Nephron (organoid): Measurements from ENCODE around the gene TTC1.

Experiments
- H3K27ac Mint-ChIP-seq, 3 experiments: 2 replicates each; pipeline ENCODE4 v1.8.0; 2020; ENCODE audit warnings: mixed read lengths in 3 of 3, mild to moderate bottlenecking in 2 of 3, moderate library complexity in 1 of 3
- H3K27me3 Mint-ChIP-seq: 2 replicates; pipeline ENCODE4 v1.8.0; 2021; ENCODE audit warnings: low read depth, mild to moderate bottlenecking, moderate library complexity, mixed read lengths
- H3K36me3 Mint-ChIP-seq: 2 replicates; pipeline ENCODE4 v1.8.0; 2020; ENCODE audit warnings: low read depth, mixed read lengths
- H3K4me1 Mint-ChIP-seq: 2 replicates; pipeline ENCODE4 v1.8.0; 2020; ENCODE audit warnings: mixed read lengths
- H3K4me3 Mint-ChIP-seq, 3 experiments: 2 replicates each; pipeline ENCODE4 v1.8.0; 2020; ENCODE audit warnings: mild to moderate bottlenecking in 3 of 3, mixed read lengths in 3 of 3, moderate library complexity in 2 of 3
- H3K9me3 Mint-ChIP-seq: 2 replicates; pipeline ENCODE4 v1.8.0; 2020; ENCODE audit warnings: mixed read lengths
- TF ChIP-seq, protein P1 (sequence below), 3 experiments: fragments of 200-600 bp; sonication (generic); IDR thresholded peaks; one replicate each; pipeline ENCODE4 v1.5.0; 2021; ENCODE audit warnings: antibody characterized with exemption in 3 of 3; ENCODE audit not compliant: unreplicated experiment in 3 of 3

Gene TTC1

DNA sequence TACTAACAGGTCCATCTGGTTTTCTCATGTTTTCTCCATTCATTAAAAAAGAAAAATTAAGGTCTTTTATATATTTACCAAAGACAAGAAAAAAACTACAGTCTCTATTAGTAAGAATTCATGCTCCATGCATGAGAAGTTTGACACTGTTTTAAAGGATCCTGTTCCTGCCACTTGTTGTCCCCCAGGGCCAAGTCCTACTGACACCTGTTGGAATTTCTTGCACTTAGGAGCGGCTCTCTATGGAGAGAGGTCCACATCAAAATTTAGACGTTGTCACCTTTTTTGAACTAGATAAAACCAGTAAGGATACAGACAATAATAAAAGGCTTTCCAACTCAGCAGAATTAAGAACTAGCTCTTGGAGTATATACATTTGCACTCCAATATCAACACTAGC is 68.1 kb downstream of the TTC1 start:
- H3K4me3 Mint-ChIP-seq: no peak overlapping the region
- no peaks in the 10 kb centered on the region for H3K4me1 Mint-ChIP-seq
- H3K27me3 Mint-ChIP-seq: no peaks in the 10 kb centered on the region
- peaks cover 30% of the 10 kb centered on the region for H3K36me3 Mint-ChIP-seq
- TF ChIP-seq, protein P1, sequence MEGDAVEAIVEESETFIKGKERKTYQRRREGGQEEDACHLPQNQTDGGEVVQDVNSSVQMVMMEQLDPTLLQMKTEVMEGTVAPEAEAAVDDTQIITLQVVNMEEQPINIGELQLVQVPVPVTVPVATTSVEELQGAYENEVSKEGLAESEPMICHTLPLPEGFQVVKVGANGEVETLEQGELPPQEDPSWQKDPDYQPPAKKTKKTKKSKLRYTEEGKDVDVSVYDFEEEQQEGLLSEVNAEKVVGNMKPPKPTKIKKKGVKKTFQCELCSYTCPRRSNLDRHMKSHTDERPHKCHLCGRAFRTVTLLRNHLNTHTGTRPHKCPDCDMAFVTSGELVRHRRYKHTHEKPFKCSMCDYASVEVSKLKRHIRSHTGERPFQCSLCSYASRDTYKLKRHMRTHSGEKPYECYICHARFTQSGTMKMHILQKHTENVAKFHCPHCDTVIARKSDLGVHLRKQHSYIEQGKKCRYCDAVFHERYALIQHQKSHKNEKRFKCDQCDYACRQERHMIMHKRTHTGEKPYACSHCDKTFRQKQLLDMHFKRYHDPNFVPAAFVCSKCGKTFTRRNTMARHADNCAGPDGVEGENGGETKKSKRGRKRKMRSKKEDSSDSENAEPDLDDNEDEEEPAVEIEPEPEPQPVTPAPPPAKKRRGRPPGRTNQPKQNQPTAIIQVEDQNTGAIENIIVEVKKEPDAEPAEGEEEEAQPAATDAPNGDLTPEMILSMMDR (IDR thresholded peaks at IDR 0.05; ENCODE audit: unreplicated experiment in 3 of 3): no peak
- no peaks in the 10 kb centered on the region for H3K9me3 Mint-ChIP-seq
- no peak overlapping the region for H3K27ac Mint-ChIP-seq

DNA sequence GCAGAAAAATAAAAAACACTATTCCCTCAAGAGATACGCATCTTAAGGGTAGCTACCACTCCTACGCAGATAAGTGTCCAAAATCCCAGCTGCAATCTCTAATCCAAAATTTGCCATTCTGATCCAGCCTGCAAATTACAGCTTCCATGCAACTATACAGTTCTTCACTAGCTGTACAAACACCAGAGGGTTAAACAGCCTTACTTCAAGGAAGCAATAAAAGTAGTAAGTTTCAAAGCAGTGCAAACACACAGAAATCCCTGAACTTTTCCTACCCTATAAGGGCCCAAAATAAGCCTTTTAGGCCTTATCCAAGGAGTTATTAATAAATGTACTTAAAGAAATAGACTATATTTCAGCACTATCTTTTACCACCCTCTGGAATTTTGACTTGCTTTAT is 70.8 kb downstream of the TTC1 start:
- Mint-ChIP-seq H3K27ac (no peak overlapping the region), H3K9me3 (no peaks in the 10 kb centered on the region), H3K36me3 (peaks cover 30% of the 10 kb centered on the region), H3K4me1 (peaks cover 13% of the 10 kb centered on the region), H3K27me3 (no peaks in the 10 kb centered on the region), H3K4me3 (no peak overlapping the region)
- TF ChIP-seq, protein P1 (IDR thresholded peaks at IDR 0.05; ENCODE audit: unreplicated experiment in 3 of 3): no peak

DNA sequence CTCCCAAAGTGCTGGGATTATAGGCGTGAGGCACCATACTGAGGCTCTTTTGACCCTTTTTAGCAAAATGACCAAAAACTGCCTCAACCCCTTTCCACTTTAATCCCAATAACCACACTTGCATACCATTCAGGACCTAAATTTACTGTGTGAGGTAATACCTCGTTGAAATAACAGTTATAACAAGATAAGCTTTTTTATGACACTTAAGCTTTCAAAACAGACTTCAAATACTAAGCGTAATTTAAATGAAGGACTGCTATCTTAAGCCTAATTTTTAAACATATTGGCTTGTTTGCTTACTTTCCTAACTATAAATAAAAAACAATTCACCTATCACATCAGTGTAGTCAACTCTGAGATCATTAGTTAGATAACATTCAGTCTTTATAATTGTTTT is 72.6 kb downstream of the TTC1 start:
- Mint-ChIP-seq H3K9me3 (no peaks in the 10 kb centered on the region), H3K4me3 (no peak overlapping the region)

DNA sequence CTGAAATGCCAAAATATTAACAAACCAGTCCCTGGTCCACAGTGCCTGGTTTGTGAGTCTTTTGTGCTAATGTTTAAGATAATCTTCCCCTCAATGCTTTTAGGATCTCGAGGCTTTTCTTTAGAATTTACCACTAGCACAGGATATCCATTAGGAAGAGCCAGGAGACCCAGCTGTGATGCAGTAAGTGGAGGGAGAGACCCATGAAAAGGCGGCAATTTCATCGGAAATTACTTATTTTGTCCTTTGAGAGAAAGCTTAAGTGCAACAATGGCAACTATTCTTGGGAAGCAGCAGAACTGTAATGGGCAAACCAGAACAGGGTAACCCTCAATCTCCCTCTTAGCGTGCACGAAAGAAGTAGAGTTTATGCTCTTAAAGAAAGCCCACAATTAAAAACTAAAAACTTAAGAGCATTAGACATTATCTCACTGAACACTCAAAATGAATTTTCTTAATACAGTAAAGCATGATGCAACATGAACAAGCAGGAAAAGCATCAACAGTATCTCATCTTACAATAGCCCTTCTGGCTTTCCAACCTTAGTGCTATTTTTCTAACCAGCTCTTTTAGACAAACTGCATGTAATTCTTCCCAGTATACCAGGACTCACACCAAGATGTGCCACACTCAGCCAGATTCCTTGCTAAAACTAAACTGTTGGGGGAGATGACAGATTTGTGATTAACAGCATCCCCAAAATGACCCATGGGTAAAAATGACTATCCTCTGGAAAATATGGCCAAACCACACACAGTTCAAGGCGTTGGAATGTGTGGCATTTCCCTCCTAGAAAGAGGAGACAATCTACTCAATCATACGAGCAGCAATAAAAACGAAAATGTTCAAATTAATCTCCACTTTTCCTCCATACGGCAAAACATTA is 73.9 kb downstream of the TTC1 start:
- peak overlapping the region; percentile 55 to 81 (median 73) for H3K27ac Mint-ChIP-seq
- no peaks in the 10 kb centered on the region for H3K27me3 Mint-ChIP-seq
- H3K4me1 Mint-ChIP-seq: peaks cover 13% of the 10 kb centered on the region
- H3K9me3 Mint-ChIP-seq: no peaks in the 10 kb centered on the region
- TF ChIP-seq, protein P1 (IDR thresholded peaks at IDR 0.05; ENCODE audit: unreplicated experiment in 3 of 3): no peak
- no peak overlapping the region for H3K4me3 Mint-ChIP-seq
- H3K36me3 Mint-ChIP-seq: peaks cover 15% of the 10 kb centered on the region

More for the DNA sequence above, 72.6 kb downstream of the TTC1 start:
- Mint-ChIP-seq H3K36me3 (peaks cover 23% of the 10 kb centered on the region), H3K4me1 (peaks cover 13% of the 10 kb centered on the region), H3K27me3 (no peaks in the 10 kb centered on the region), H3K27ac (no peak overlapping the region)
- TF ChIP-seq, protein P1 (IDR thresholded peaks at IDR 0.05; ENCODE audit: unreplicated experiment in 3 of 3): no peak

DNA sequence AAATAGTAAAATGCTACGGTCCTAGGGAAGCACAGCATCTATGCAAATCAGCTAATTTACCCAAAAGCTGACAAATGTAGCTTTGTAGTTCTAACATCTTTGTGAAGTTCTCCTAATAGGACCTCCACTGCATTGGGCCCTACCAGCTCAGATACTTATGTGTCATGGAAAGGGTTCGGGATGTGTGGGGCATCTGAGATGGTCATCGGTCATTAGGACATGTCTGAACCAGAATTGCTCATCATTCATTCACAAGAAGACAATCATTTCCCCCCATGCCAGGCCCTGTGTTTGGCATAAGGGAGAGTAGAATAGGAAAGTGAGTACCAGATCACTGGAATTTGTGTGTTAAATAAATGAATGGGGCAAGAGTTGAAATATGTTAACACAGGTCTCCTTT is 74.6 kb downstream of the TTC1 start:
- peak overlapping the region; percentile 55 to 81 (median 73) for H3K27ac Mint-ChIP-seq
- TF ChIP-seq, protein P1 (IDR thresholded peaks at IDR 0.05; ENCODE audit: unreplicated experiment in 3 of 3): no peak
- H3K9me3 Mint-ChIP-seq: no peaks in the 10 kb centered on the region
- H3K36me3 Mint-ChIP-seq: peaks cover 9% of the 10 kb centered on the region
- H3K4me1 Mint-ChIP-seq: peaks cover 13% of the 10 kb centered on the region
- H3K27me3 Mint-ChIP-seq: no peaks in the 10 kb centered on the region
- H3K4me3 Mint-ChIP-seq: no peak overlapping the region

DNA sequence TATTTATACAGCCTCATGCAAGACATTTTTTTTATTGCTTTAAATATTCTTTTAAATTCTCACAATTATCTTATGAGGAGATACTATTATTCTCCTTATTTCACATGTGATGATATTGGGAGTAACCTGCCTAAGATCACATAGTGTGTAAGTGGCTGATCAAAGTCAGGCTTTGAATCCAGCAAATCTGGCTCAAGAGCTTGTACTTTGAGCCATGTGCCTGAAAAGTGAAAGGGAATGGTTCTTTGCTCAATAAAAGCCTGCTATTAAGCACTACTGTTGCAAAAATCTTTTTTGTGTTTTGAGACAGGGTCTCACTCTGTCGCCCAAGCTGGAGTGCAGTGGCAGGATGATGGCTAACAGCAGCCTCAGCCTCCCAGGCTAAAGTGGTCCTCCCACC is 75.2 kb downstream of the TTC1 start:
- no peaks in the 10 kb centered on the region for H3K27me3 Mint-ChIP-seq
- H3K36me3 Mint-ChIP-seq: peaks cover 5% of the 10 kb centered on the region
- TF ChIP-seq, protein P1 (IDR thresholded peaks at IDR 0.05; ENCODE audit: unreplicated experiment in 3 of 3): no peak
- no peaks in the 10 kb centered on the region for H3K9me3 Mint-ChIP-seq
- no peak overlapping the region for H3K4me3 Mint-ChIP-seq
- no peak overlapping the region for H3K27ac Mint-ChIP-seq
- peaks cover 13% of the 10 kb centered on the region for H3K4me1 Mint-ChIP-seq
